Caki2 (cell line): ENCODE measurements around the gene KRT71. TPM values are rescaled to one million over a fixed set of nuclear protein-coding genes. Genes with fewer than 3 reads are reported as not detected.

ENCODE experiments used
- DNase-seq: peaks from one replicate; pipeline ENCODE4 v3.0.0-alpha.2; 2015; ENCODE audit warnings: low read depth
- in situ Hi-C: cut with HindIII; loops from 2 replicates; pipeline ENCODE4 v1.10.0; 2016; ENCODE audit warnings: low sequenced_read_pairs, low pct_unique_long_range_greater_than_20kb, mixed read lengths
- total RNA-seq: library from RNA; depleted of rRNA; stranded (reverse); fragments of >200 nt; shearing (Covaris generic); gene quantifications from 2 replicates; pipeline ENCODE4 v1.2.3, GENCODE V29; 2014; ENCODE audit warnings: low replicate concordance

The KRT71 gene
- total RNA-seq, 1 experiment from 2014 or later = not detected

- DNase-seq = peak; percentile 73
- in situ Hi-C loops = no loop called here
Measured at GRCh38 chr12:52579468-52580465, 26.8 kb upstream of the KRT71 start.

GRCh38 chr12:52578469-52578868, 25.5 kb upstream of the KRT71 start:
- DNase-seq = no peak
- in situ Hi-C loops = no loop called here

GRCh38 chr12:52577316-52577715, 24.4 kb upstream of the KRT71 start:
- DNase-seq = no peak
- in situ Hi-C loops = no loop called here

- in situ Hi-C loops = no loop called here
- no peak for DNase-seq
Measured at GRCh38 chr12:52575948-52576347, 23.0 kb upstream of the KRT71 start.

- in situ Hi-C loops = no loop called here
- DNase-seq = no peak
Measured at GRCh38 chr12:52575256-52575655, 22.3 kb upstream of the KRT71 start.

- DNase-seq = no peak
- in situ Hi-C loops = no loop called here
Measured at GRCh38 chr12:52573743-52574142, 20.8 kb upstream of the KRT71 start, which contains the start of gene KRT74. TSS of gene KRT74 (minus strand) at chr12:52573843. CDS start at chr12:52573777, 66 bp downstream.

GRCh38 chr12:52573306-52573705, 20.4 kb upstream of the KRT71 start:
- in situ Hi-C loops = no loop called here

GRCh38 chr12:52570511-52570910, 17.6 kb upstream of the KRT71 start:
- no peak for DNase-seq
- in situ Hi-C loops = no loop called here

More at GRCh38 chr12:52573306-52573705, 20.4 kb upstream of the KRT71 start:
- DNase-seq = no peak

- no peak for DNase-seq
- in situ Hi-C loops = no loop called here
Measured at GRCh38 chr12:52568111-52568510, 15.2 kb upstream of the KRT71 start.

- in situ Hi-C loops = no loop called here
- no peak for DNase-seq
Measured at GRCh38 chr12:52566847-52567291, 13.9 kb upstream of the KRT71 start.

- DNase-seq = no peak
- in situ Hi-C loops = no loop called here
Measured at GRCh38 chr12:52564582-52564981, 11.6 kb upstream of the KRT71 start.

GRCh38 chr12:52561880-52562449, 9.0 kb upstream of the KRT71 start:
- no peak for DNase-seq
- in situ Hi-C loops = no loop called here

- no peak for DNase-seq
- in situ Hi-C loops = no loop called here
Measured at GRCh38 chr12:52559979-52560378, 7.0 kb upstream of the KRT71 start.

GRCh38 chr12:52558781-52559445, 6.0 kb upstream of the KRT71 start:
- DNase-seq = no peak
- in situ Hi-C loops = no loop called here

- in situ Hi-C loops = no loop called here
- no peak for DNase-seq
Measured at GRCh38 chr12:52557476-52557875, 4.5 kb upstream of the KRT71 start.

GRCh38 chr12:52555577-52555976, 2.6 kb upstream of the KRT71 start:
- no peak for DNase-seq
- in situ Hi-C loops = no loop called here

- in situ Hi-C loops = no loop called here
- no peak for DNase-seq
Measured at GRCh38 chr12:52552055-52552454, 890 bp downstream of the KRT71 start.

- in situ Hi-C loops = no loop called here
- DNase-seq = no peak
Measured at GRCh38 chr12:52551216-52551865, 1.6 kb downstream of the KRT71 start.
